Activated naive CD4-positive, alpha-beta T cell treated with anti-CD3 and anti-CD28 coated beads, Interleukin-2, amount 50 U/mL, for 72 hours (primary cell): ENCODE results near the gene TVP23B. TPM values are rescaled to one million over a fixed set of nuclear protein-coding genes. Genes with fewer than 3 reads are reported as not detected.

Experiments used
- ATAC-seq, 2 donors: fragments of 150-1000 bp; cut with Tn5 transposase; 2 replicates each; pipeline ENCODE4 v1.10.0; 2021; ENCODE audit warnings: mild to moderate bottlenecking in 2 of 2, moderate library complexity in 2 of 2
- DNase-seq, 2 donors: peaks; one replicate each; pipeline ENCODE4 v3.0.0; 2021 to 2022; ENCODE audit warnings: low spot score in 2 of 2
- H3K27ac Mint-ChIP-seq, 2 donors: one replicate each; pipeline ENCODE4 v1.8.0; 2022; ENCODE audit warnings: mild to moderate bottlenecking in 2 of 2, mixed read lengths in 2 of 2
- H3K36me3 Mint-ChIP-seq, 2 donors: one replicate each; pipeline ENCODE4 v1.8.0; 2022; ENCODE audit warnings: mixed read lengths in 2 of 2
- H3K9me3 Mint-ChIP-seq, 2 donors: one replicate each; pipeline ENCODE4 v1.8.0; 2022; ENCODE audit warnings: mixed read lengths in 2 of 2
- total RNA-seq, 2 donors: library from RNA; stranded (reverse); gene quantifications; one replicate each; pipeline ENCODE4 v1.2.3, GENCODE V29; 2022

The TVP23B gene
- total RNA-seq, 2 donors from 2014 or later, result 23.4 to 27.3 TPM

GRCh38 chr17:18855831-18856569 lies 75.0 kb downstream of the TVP23B start:
- Mint-ChIP-seq H3K27ac (peak overlapping the region; percentile 84 to 95), H3K9me3 (no peaks in the 10 kb centered on the region), H3K36me3 (peaks cover 0 to 9% of the 10 kb centered on the region in 2 donors)
- ATAC-seq (peak; percentile 86 to 91), DNase-seq (peak; percentile 84 to 91)

Other genes with a start within 250 kb of the TVP23B start
- gene TBC1D28, start 136.8 kb upstream of the TVP23B start, total RNA-seq, result not detected
- gene FOXO3B, start 98.9 kb upstream of the TVP23B start, total RNA-seq, result 1 to 10 TPM; 2.1 to 4.6 TPM
- gene FBXW10, start 37.1 kb upstream of the TVP23B start, total RNA-seq, result not detected
- gene PRPSAP2, start 76.9 kb downstream of the TVP23B start, total RNA-seq, result 10 to 100 TPM; 28.1 to 45.4 TPM
- gene SLC5A10, start 171.0 kb downstream of the TVP23B start, total RNA-seq, result not detected
- 10 to 100 TPM in 1 of 2 donors, 1 to 10 TPM in 1; 9.4 to 13.7 TPM for gene FAM83G, start 223.6 kb downstream of the TVP23B start, total RNA-seq